Fibroblast of pulmonary artery (primary cell): ENCODE data around the gene DCDC2.

Experiments used
- DNase-seq: peaks from one replicate; pipeline ENCODE4 v3.0.0-alpha.2; 2010; ENCODE audit warnings: low read depth
- H3K4me3 ChIP-seq: replicated peaks from 2 replicates; pipeline ENCODE4 v1.5.1; 2011; ENCODE audit warnings: low read depth, mild to moderate bottlenecking, control low read depth, low read length, moderate library complexity
- TF ChIP-seq, protein P1 (sequence below): IDR thresholded peaks from 2 replicates; pipeline ENCODE4 v1.5.1; 2011; ENCODE audit warnings: mild to moderate bottlenecking, control low read depth, low read length, inconsistent platforms; ENCODE audit errors: missing control alignments

The DCDC2 gene

DNA sequence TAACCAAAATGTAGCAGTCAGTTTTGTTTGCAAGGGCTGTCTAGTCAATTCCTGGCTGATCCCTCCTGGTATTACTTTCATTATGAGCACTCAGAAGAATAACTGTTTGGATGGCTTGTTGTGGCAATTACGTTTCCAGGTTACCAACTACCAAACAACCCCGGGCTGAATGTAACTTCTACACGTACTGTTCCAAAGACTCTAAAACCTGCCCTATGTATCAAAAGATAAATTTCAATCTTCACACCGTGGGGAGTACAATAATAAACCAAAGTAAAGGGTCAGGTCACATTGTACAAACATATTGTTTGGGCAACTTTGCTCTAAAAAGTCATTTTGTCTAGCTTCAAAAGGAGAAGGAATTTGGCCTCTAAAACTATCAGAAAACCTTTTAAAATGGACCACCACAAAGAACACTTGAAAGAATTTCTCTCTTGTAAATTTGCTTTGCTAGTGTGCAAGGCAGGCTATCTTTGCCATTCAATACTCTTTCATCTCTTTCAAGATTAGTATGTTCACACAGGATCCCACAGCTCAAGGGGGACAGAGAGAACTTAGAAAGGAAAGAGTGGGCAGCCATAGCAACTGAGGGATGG lies 27.6 kb downstream of the DCDC2 start:
- TF ChIP-seq, protein P1, sequence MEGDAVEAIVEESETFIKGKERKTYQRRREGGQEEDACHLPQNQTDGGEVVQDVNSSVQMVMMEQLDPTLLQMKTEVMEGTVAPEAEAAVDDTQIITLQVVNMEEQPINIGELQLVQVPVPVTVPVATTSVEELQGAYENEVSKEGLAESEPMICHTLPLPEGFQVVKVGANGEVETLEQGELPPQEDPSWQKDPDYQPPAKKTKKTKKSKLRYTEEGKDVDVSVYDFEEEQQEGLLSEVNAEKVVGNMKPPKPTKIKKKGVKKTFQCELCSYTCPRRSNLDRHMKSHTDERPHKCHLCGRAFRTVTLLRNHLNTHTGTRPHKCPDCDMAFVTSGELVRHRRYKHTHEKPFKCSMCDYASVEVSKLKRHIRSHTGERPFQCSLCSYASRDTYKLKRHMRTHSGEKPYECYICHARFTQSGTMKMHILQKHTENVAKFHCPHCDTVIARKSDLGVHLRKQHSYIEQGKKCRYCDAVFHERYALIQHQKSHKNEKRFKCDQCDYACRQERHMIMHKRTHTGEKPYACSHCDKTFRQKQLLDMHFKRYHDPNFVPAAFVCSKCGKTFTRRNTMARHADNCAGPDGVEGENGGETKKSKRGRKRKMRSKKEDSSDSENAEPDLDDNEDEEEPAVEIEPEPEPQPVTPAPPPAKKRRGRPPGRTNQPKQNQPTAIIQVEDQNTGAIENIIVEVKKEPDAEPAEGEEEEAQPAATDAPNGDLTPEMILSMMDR: no peak
- no peak overlapping the region for H3K4me3 ChIP-seq
- DNase-seq: no peak

DNA sequence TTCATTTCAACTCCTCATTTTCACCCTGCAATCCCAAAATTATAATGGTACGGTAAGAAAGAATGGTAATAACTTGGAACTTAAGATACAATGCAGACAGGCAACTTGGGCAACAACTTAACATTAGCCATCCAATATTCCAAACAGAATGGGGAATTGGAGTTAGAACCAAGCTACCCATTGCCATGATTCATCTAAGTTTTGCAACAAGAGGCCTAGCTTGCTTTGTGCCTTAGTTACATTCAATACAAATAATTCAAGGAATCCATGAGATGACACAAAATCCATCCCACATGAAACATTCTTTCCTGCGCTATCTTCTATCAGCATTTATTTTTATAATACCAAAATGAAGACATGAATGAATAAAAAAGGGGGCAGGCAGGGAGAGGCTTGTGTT lies 28.4 kb downstream of the DCDC2 start:
- peak; percentile 36 for DNase-seq
- H3K4me3 ChIP-seq: no peak overlapping the region
- TF ChIP-seq, protein P1: no peak

DNA sequence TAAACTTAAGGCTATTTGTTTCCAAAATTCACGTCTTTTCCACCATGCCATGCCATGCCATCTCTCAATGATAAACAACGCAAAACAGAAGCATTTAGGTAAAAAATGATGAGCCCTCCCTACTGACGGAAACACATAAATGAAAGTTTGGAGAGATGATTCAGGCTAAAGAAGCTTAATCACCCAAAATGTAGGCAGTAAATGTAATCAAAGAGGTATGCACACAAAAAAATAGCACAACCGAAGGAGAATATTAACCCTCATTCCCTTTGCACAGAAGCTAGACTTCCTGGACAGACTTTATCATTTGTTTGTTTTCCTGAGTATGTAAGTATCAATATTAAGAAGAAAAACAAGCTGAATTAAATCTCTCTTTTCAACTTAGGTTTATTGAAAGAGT lies 28.8 kb downstream of the DCDC2 start:
- TF ChIP-seq, protein P1: no peak
- DNase-seq: no peak
- no peak overlapping the region for H3K4me3 ChIP-seq

DNA sequence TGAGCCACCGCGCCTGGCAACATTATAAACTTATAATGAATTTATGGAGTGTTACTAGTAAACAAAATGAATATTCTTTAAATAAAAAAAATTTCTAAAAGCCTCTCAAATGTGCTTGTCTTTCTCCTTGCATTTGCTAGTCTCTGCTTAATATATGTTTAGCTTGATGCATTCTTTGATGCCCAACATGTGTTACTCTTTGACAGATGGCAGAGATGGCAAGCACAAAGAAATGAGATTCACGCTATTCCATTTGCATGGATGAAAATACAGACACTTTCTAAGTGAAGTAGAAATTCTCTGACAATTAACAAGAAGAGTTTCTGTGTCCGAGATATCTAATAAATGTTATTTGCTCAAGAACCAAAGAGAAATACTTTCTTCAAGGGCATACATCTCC lies 30.1 kb downstream of the DCDC2 start:
- TF ChIP-seq, protein P1: no peak
- no peak overlapping the region for H3K4me3 ChIP-seq
- DNase-seq: no peak

DNA sequence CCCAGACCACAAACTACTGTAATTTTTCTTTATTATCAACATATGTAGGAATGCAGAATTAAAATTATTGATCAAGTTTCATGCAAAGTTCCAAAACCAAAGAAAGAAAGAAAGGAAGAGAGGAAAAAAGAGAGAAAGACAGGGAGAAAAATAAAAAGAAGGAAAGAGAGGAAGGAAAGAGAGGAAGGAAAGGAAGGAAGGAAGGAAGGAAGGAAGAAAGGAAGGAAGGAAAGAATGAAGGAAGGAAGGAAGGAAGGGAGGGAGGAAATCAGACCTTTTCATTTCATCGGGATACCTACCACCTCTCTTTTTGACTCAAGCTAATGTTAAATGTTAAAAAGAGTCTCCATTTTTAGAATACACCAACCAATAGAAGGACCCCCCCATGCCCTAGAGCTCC lies 31.9 kb downstream of the DCDC2 start:
- no peak overlapping the region for H3K4me3 ChIP-seq
- DNase-seq: no peak
- TF ChIP-seq, protein P1: no peak

DNA sequence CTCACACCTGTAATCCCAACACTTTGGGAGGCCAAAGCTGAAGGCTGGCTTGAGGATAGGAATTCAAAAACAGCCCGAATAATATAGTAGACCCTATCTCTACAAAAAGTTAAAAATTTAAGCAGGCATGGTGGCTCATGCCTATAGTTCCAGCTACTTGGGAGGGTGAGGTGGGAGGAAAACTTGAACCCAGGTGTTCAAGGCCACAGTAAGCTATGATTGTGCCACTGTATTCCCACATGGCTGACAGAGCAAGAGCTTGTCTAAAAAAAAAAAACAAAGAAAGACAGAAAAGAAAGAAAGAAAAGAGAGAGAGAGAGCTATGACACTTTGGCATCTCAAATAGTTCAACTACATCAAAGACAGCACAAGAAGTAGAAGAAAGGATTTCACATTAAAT lies 33.2 kb downstream of the DCDC2 start:
- DNase-seq: no peak
- TF ChIP-seq, protein P1: no peak
- no peak overlapping the region for H3K4me3 ChIP-seq

DNA sequence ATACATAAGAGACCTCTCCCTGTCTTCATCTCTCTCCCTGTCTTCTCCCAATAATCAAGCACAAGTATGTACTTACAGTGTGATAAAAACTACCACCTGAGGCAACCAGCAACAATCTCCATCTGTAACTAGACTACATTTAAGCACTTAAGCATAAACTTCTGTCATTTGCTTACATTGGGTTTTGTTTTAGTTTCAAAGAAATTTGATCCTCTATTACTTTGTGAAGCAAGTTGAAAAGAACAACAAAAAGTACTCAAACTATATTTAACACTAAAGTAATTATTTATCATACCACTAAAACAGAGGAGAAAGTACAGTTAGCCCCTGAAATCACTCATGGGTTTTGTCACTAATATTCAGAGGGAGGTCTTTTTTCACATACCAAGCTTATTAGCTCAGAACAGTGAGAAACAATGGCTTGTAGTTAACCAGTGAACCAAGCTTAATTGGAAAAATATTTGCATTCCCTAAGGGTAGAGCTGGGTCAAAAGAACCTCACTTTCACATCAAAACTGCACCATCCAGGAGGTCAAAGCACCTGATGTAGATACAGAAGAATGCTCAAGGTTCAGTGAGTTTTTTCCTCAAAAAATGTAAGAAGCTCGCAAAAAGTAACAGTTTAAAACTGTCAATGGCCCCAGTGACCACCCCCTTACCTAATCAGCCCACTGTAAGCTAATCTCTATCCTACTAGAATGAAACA lies 34.1 kb downstream of the DCDC2 start:
- TF ChIP-seq, protein P1: no peak
- H3K4me3 ChIP-seq: no peak overlapping the region
- DNase-seq: peak; percentile 47
